H9 (cell line): ENCODE results near the gene GTF2E1. TPM values are rescaled to one million over a fixed set of nuclear protein-coding genes. Genes with fewer than 3 reads are reported as not detected.
A peak's percentile ranks its signal among the peaks of the same experiment; 100 is the strongest.

Experiments used
- DNase-seq: peaks from one replicate; pipeline ENCODE4 v3.0.0-alpha.2; 2017
- H2AFZ ChIP-seq: one replicate; pipeline ENCODE4 v1.6.1; 2013; ENCODE audit warnings: mild to moderate bottlenecking, low read length, control low read depth, moderate library complexity
- H2AK5ac ChIP-seq: 2 replicates; pipeline ENCODE4 v1.6.1; 2013; ENCODE audit warnings: low read length, control low read depth, mixed read lengths; ENCODE audit not compliant: insufficient read length
- H2BK120ac ChIP-seq: one replicate; pipeline ENCODE4 v1.6.1; 2013; ENCODE audit warnings: low read depth, mild to moderate bottlenecking, low read length, control low read depth, inconsistent platforms; ENCODE audit not compliant: poor library complexity, severe bottlenecking
- H2BK12ac ChIP-seq: 2 replicates; pipeline ENCODE4 v1.6.1; 2013; ENCODE audit warnings: low read length, control low read depth, mixed read lengths, low read depth; ENCODE audit not compliant: insufficient read length
- H2BK15ac ChIP-seq: 2 replicates; pipeline ENCODE4 v1.6.1; 2013; ENCODE audit warnings: low read depth, low read length, control low read depth
- H2BK20ac ChIP-seq: one replicate; pipeline ENCODE4 v1.6.1; 2013; ENCODE audit warnings: low read depth, mild to moderate bottlenecking, low read length, control low read depth, inconsistent platforms; ENCODE audit not compliant: poor library complexity, severe bottlenecking
- H2BK5ac ChIP-seq: 2 replicates; pipeline ENCODE4 v1.6.1; 2013; ENCODE audit warnings: low read length, control low read depth, mixed read lengths; ENCODE audit not compliant: insufficient read length
- H3K14ac ChIP-seq: 2 replicates; pipeline ENCODE4 v1.6.1; 2013; ENCODE audit warnings: low read length, control low read depth; ENCODE audit not compliant: insufficient read depth
- H3K18ac ChIP-seq: 2 replicates; pipeline ENCODE4 v1.6.1; 2013; ENCODE audit warnings: low read depth, mild to moderate bottlenecking, mixed read lengths, low read length, control low read depth; ENCODE audit not compliant: insufficient read length
- H3K23ac ChIP-seq: 2 replicates; pipeline ENCODE4 v1.6.1; 2013; ENCODE audit warnings: low read length, control low read depth, mixed read lengths, low read depth; ENCODE audit not compliant: insufficient read length
- H3K23me2 ChIP-seq: 2 replicates; pipeline ENCODE4 v1.6.1; 2013; ENCODE audit warnings: low read depth, mild to moderate bottlenecking, mixed read lengths, low read length, control low read depth; ENCODE audit not compliant: insufficient read length, poor library complexity, severe bottlenecking
- H3K27ac ChIP-seq: 2 replicates; pipeline ENCODE4 v1.5.1; 2013; ENCODE audit warnings: low read length, control low read depth, mixed read lengths, low read depth; ENCODE audit not compliant: insufficient read length
- H3K27me3 ChIP-seq: 2 replicates; pipeline ENCODE4 v1.6.1; 2013; ENCODE audit warnings: low read length, control low read depth, inconsistent platforms; ENCODE audit not compliant: insufficient read depth
- H3K4ac ChIP-seq: 2 replicates; pipeline ENCODE4 v1.6.1; 2013; ENCODE audit warnings: low read depth, mild to moderate bottlenecking, control low read depth, inconsistent platforms, low read length, moderate library complexity
- H3K4me1 ChIP-seq: 2 replicates; pipeline ENCODE4 v1.6.1; 2013; ENCODE audit warnings: low read length, control low read depth, inconsistent platforms; ENCODE audit not compliant: insufficient read depth
- H3K4me2 ChIP-seq: 2 replicates; pipeline ENCODE4 v1.6.1; 2013; ENCODE audit warnings: low read length, control low read depth, mixed read lengths; ENCODE audit not compliant: insufficient read length, insufficient read depth
- H3K56ac ChIP-seq: 2 replicates; pipeline ENCODE4 v1.6.1; 2013; ENCODE audit warnings: low read depth, mild to moderate bottlenecking, mixed read lengths, low read length, control low read depth; ENCODE audit not compliant: insufficient read length
- H3K79me1 ChIP-seq: 2 replicates; pipeline ENCODE4 v1.6.1; 2013; ENCODE audit warnings: low read depth, mild to moderate bottlenecking, moderate library complexity, low read length, control low read depth, inconsistent platforms; ENCODE audit not compliant: insufficient read depth, poor library complexity, severe bottlenecking
- H3K79me2 ChIP-seq: 2 replicates; pipeline ENCODE4 v1.6.1; 2013; ENCODE audit warnings: low read length, control low read depth, inconsistent platforms; ENCODE audit not compliant: insufficient read depth
- H3K9ac ChIP-seq: 2 replicates; pipeline ENCODE4 v1.6.1; 2013; ENCODE audit warnings: low read length, control low read depth, mixed read lengths; ENCODE audit not compliant: insufficient read length; ENCODE audit errors: extremely low read depth
- H3K9me3 ChIP-seq: one replicate; pipeline ENCODE4 v1.6.1; 2013; ENCODE audit warnings: low read depth, low read length, inconsistent platforms; ENCODE audit not compliant: control insufficient read depth
- H3T11ph ChIP-seq: one replicate; pipeline ENCODE4 v1.6.1; 2013; ENCODE audit warnings: mild to moderate bottlenecking, low read length, control low read depth, inconsistent platforms
- H4K20me1 ChIP-seq: one replicate; pipeline ENCODE4 v1.6.1; 2013; ENCODE audit not compliant: control insufficient read depth, insufficient read length, insufficient read depth
- H4K5ac ChIP-seq: 2 replicates; pipeline ENCODE4 v1.6.1; 2013; ENCODE audit warnings: low read depth, mild to moderate bottlenecking, mixed read lengths, low read length, control low read depth; ENCODE audit not compliant: insufficient read length
- H4K8ac ChIP-seq: replicated peaks from 2 replicates; pipeline ENCODE4 v1.6.1; 2013; ENCODE audit warnings: low read length, control low read depth, mixed read lengths, low read depth; ENCODE audit not compliant: insufficient read length
- H4K91ac ChIP-seq: 2 replicates; pipeline ENCODE4 v1.6.1; 2013; ENCODE audit warnings: low read depth, mild to moderate bottlenecking, moderate library complexity, mixed read lengths, low read length, control low read depth; ENCODE audit not compliant: insufficient read length
- H3K27ac Mint-ChIP-seq, 3 experiments: 2 replicates in 2 of 3; 3 replicates in 1 of 3; pipeline ENCODE4 v1.8.0; 2020 to 2021; ENCODE audit warnings: mixed read lengths in 3 of 3, mild to moderate bottlenecking in 1 of 3, moderate library complexity in 1 of 3
- H3K27me3 Mint-ChIP-seq: 2 replicates; pipeline ENCODE4 v1.8.0; 2021; ENCODE audit warnings: low read depth, mild to moderate bottlenecking, moderate library complexity, mixed read lengths
- H3K36me3 Mint-ChIP-seq, 3 experiments: 2 replicates in 2 of 3; 3 replicates in 1 of 3; pipeline ENCODE4 v1.8.0; 2020 to 2021; ENCODE audit warnings: low read depth in 3 of 3, mixed read lengths in 3 of 3; ENCODE audit not compliant: insufficient read depth in 1 of 3
- H3K4me1 Mint-ChIP-seq, 2 experiments: 2 replicates each; pipeline ENCODE4 v1.8.0; 2020; ENCODE audit warnings: mixed read lengths in 2 of 2
- H3K4me3 Mint-ChIP-seq, 2 experiments: 2 replicates in 1 of 2; 3 replicates in 1 of 2; pipeline ENCODE4 v1.8.0; 2020 to 2021; ENCODE audit warnings: mild to moderate bottlenecking in 2 of 2, mixed read lengths in 2 of 2, moderate library complexity in 1 of 2
- H3K9me3 Mint-ChIP-seq, 2 experiments: 2 replicates in 1 of 2; 3 replicates in 1 of 2; pipeline ENCODE4 v1.8.0; 2020; ENCODE audit warnings: mild to moderate bottlenecking in 2 of 2, mixed read lengths in 2 of 2, moderate library complexity in 1 of 2
- CTCF ChIP-seq: fragments of 200-600 bp; sonication (generic); conservative IDR thresholded peaks from 3 replicates; pipeline ENCODE4 v1.8.0; 2021; ENCODE audit warnings: antibody characterized with exemption, mild to moderate bottlenecking
- WGBS: extraction: QIAGEN DNeasy Blood & Tissue Kit; methylation state at CpG from one replicate; pipeline ENCODE4 v1.1.7; 2013; ENCODE audit warnings: missing lambda C conversion rate, low lambda C conversion rate, mixed read lengths; ENCODE audit not compliant: insufficient read length; ENCODE audit errors: extremely low coverage; 5-methylcytosine and 5-hydroxymethylcytosine counted together
- total RNA-seq: library from RNA; stranded (reverse); gene quantifications from 2 replicates; pipeline ENCODE4 v1.2.1, GENCODE V29; 2021

The GTF2E1 gene
- total RNA-seq, 1 experiment from 2014 or later = 88.8 TPM

- WGBS = no CpG with 5 or more reads among the region's 4 CpGs
- H2BK120ac ChIP-seq = no peak overlapping the region
- Mint-ChIP-seq H3K36me3 (peaks cover 6 to 16% (median 6%) of the 10 kb centered on the region in 3 experiments; a peak in 6 of 7 replicates), H3K9me3 (no peaks in the 10 kb centered on the region), H3K4me1 (peaks cover 22 to 34% of the 10 kb centered on the region in 2 experiments), H3K4me3 (no peak overlapping the region), H3K27me3 (no peaks in the 10 kb centered on the region), H3K27ac (peak overlapping the region in 2 of 3 experiments; percentile 32 to 67; a peak in 3 of 7 replicates)
- no peak overlapping the region for H4K8ac ChIP-seq
- no peak overlapping the region for H2BK5ac ChIP-seq
- H3K23me2 ChIP-seq = no peaks in the 10 kb centered on the region
- H2BK12ac ChIP-seq = no peak overlapping the region
- H4K5ac ChIP-seq = no peak overlapping the region
- H3K9ac ChIP-seq = no peak overlapping the region
- H3K18ac ChIP-seq = no peak overlapping the region
- H3K79me2 ChIP-seq = peaks cover 7% of the 10 kb centered on the region; the same call in 1 of the 2 replicates
- peaks cover 5% of the 10 kb centered on the region; the same call in 1 of the 2 replicates for H3K4me1 ChIP-seq
- no peaks in the 10 kb centered on the region for H4K20me1 ChIP-seq
- no peak for DNase-seq
- H3K14ac ChIP-seq = no peak overlapping the region
- no peak overlapping the region for H4K91ac ChIP-seq
- H2BK20ac ChIP-seq = no peak overlapping the region
- H2AK5ac ChIP-seq = no peak overlapping the region
- H3K4ac ChIP-seq = no peak overlapping the region
- H3K27ac ChIP-seq = no peak overlapping the region
- H3K79me1 ChIP-seq = no peaks in the 10 kb centered on the region
- no peak overlapping the region for H2AFZ ChIP-seq
- H3T11ph ChIP-seq = no peak overlapping the region
- TF ChIP-seq CTCF = no peak
- no peaks in the 10 kb centered on the region for H3K9me3 ChIP-seq
- no peak overlapping the region for H2BK15ac ChIP-seq
- H3K4me2 ChIP-seq = no peak overlapping the region
- H3K27me3 ChIP-seq = no peaks in the 10 kb centered on the region
- H3K23ac ChIP-seq = no peak overlapping the region
- H3K56ac ChIP-seq = no peak overlapping the region
Observed at GRCh38 chr3:120770891-120771290, 28.3 kb downstream of the GTF2E1 start.
